Measurements from ENCODE around the gene BRF1. TPM values are rescaled to one million over a fixed set of nuclear protein-coding genes. Genes with fewer than 3 reads are reported as not detected.
A peak's percentile ranks its signal among the peaks of the same experiment; 100 is the strongest.

BRF1 gene
- total and polyA plus RNA-seq, 4 donors: 49.3 to 77.9 (median 62.3) TPM

DNA sequence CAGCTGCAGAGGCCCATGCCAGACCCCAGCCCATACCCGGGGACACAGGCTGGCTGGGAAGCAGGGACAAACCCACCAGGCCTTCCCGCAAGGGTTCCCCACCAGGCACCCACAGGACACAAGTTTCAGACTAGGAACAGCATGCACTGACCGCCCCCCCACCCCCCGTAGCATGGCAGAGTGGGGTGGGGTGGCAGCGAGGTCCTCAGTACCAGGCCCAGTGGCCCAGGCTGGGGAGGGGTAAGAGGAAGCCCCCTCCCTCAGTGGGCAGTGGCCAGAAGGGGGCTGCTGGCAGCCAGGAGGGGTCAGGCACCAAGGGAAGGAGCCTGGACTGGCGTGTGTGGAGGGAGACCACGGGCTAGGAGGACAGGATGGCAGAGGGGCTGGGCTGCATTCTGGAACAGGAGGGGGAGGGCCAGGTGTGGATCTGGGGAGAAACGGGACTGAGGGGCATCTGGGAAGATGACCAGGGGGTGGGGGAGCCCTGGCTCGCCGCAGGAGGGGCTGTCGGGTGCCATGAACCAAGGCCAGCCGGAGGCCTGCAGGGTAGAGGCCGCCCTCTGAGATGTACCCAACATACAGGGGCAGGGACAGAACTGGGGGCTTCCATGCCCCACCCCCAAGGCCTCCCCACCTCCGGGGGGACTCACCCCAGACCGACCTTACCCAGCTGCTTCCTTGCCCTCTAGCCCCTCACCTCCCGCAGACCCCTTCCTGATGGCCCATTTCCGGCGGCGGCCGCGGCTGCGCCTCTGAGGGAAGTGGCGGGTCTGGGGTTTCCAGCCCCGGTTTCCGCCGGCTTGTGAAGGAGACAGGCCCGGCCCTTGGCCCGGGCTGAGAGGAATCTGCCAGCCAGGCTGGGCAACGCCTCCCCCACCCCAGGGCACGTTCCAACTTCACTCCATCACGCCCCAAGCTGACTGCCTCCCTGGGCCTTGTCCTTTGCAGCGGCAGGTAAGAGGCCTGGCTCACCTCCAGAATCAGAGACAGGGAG lies 126.6 kb downstream of the BRF1 start:
- no peak overlapping the region for H3K4me3 ChIP-seq (ENCODE audit: low read depth, low read length)
- H3K27me3 ChIP-seq (ENCODE audit: control insufficient read depth, insufficient read depth, low read length): peaks cover 5% of the 10 kb centered on the region
- H3K9me3 ChIP-seq (ENCODE audit: control insufficient read depth, insufficient read depth, low read length): no peaks in the 10 kb centered on the region
- H3K27ac ChIP-seq (ENCODE audit: low read depth, low read length): no peak overlapping the region
- peaks cover 34% of the 10 kb centered on the region for H3K4me1 ChIP-seq (ENCODE audit: control insufficient read depth, insufficient read depth, low read length)
- H3K36me3 ChIP-seq (ENCODE audit: control insufficient read depth, insufficient read depth, low read length): peaks cover 47% of the 10 kb centered on the region
- DNase-seq (ENCODE audit: low read depth in 4 of 6, low spot score in 6 of 6): no peak
- WGBS (ENCODE audit: insufficient coverage): 77% methylated on average over 29 of the region's 32 CpGs

DNA sequence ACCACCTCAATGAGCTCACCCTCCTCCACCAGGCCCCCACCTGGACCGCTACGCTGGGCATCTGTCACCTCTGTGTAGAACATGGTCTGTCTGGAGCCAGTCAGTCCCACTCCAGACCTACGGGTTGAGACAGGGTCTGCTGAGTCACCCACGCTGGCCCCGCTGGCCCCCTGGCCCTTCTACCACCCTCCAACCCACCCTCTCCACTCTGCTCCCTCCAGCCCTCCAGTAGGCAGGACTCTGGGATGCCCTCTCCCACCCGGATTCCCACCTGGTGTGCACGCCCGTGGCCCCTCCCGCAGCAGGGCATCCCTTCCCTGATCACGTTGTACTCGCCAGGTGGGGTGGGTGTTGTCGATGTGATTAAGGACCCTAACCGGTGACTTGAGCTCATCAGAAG lies 127.7 kb downstream of the BRF1 start:
- 96% methylated on average over 12 of the region's 13 CpGs for WGBS (ENCODE audit: insufficient coverage)
- Histone ChIP-seq H3K9me3 (ENCODE audit: control insufficient read depth, insufficient read depth, low read length) (no peaks in the 10 kb centered on the region), H3K27me3 (ENCODE audit: control insufficient read depth, insufficient read depth, low read length) (peaks cover 8% of the 10 kb centered on the region), H3K36me3 (ENCODE audit: control insufficient read depth, insufficient read depth, low read length) (peaks cover 39% of the 10 kb centered on the region), H3K4me3 (ENCODE audit: low read depth, low read length) (no peak overlapping the region), H3K27ac (ENCODE audit: low read depth, low read length) (no peak overlapping the region), H3K4me1 (ENCODE audit: control insufficient read depth, insufficient read depth, low read length) (peaks cover 34% of the 10 kb centered on the region)
- DNase-seq (ENCODE audit: low read depth in 4 of 6, low spot score in 6 of 6): no peak

DNA sequence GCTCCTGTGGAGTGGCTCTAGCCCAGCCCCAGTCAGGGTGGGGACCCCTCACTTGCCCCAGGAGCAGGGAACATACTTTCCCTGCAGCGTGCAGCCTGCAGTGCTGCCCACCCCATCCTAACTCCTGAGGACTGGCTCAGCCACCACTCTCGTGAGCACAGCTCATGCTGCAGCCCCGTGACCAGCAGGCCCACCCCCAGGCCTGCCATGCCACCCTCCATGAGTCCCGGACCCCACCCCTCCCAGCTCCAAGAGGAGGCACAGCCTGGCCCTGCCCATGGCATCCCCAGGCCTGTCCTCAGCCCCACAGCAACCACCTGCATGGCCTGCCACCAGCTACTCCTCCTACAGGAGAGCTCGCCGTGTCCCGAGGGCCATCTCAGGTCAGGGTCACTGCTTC lies 128.3 kb downstream of the BRF1 start:
- peaks cover 8% of the 10 kb centered on the region for H3K27me3 ChIP-seq (ENCODE audit: control insufficient read depth, insufficient read depth, low read length)
- H3K4me3 ChIP-seq (ENCODE audit: low read depth, low read length): no peak overlapping the region
- peaks cover 34% of the 10 kb centered on the region for H3K4me1 ChIP-seq (ENCODE audit: control insufficient read depth, insufficient read depth, low read length)
- WGBS (ENCODE audit: insufficient coverage): 76% methylated on average over 6 of the region's 7 CpGs
- H3K27ac ChIP-seq (ENCODE audit: low read depth, low read length): no peak overlapping the region
- no peaks in the 10 kb centered on the region for H3K9me3 ChIP-seq (ENCODE audit: control insufficient read depth, insufficient read depth, low read length)
- no peak for DNase-seq (ENCODE audit: low read depth in 4 of 6, low spot score in 6 of 6)
- peaks cover 38% of the 10 kb centered on the region for H3K36me3 ChIP-seq (ENCODE audit: control insufficient read depth, insufficient read depth, low read length)

DNA sequence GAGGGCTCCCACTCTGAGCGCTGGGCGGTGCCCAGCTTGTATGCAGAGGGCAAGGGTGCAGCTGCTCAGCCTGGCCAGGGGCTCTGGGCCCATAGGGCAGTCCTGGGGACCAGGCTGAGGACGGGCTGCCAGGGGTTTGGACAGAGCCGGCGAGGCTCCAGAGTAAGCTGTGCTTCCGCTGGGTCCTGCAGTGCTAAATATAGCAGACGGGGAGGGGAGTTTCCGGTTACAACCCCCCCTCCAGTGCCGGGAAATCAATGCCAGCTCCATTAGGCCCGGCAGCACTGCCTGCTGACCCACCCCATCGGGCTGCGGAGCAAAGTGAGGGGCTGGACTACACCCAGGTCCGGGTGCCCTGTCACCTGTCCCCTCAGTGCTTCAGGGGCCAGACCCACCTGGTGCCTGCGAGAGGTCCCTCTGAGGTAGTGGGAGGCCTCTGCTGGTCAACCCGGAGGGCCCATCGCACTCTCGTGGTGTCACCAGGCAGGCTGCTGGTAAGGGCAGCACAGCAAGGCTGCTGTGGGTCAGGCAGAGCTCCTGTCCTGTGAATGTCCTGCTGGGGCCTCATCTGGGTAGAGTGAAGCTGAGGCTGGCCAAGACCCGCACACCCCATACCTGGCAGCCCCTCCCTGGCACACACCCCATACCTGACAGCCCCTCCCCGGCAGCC lies 129.7 kb downstream of the BRF1 start:
- 53% methylated on average over 19 of the region's 19 CpGs for WGBS (ENCODE audit: insufficient coverage)
- H3K4me3 ChIP-seq (ENCODE audit: low read depth, low read length): no peak overlapping the region
- no peak for DNase-seq (ENCODE audit: low read depth in 4 of 6, low spot score in 6 of 6)
- no peak overlapping the region for H3K27ac ChIP-seq (ENCODE audit: low read depth, low read length)
- H3K9me3 ChIP-seq (ENCODE audit: control insufficient read depth, insufficient read depth, low read length): no peaks in the 10 kb centered on the region
- peaks cover 12% of the 10 kb centered on the region for H3K27me3 ChIP-seq (ENCODE audit: control insufficient read depth, insufficient read depth, low read length)
- peaks cover 37% of the 10 kb centered on the region for H3K4me1 ChIP-seq (ENCODE audit: control insufficient read depth, insufficient read depth, low read length)
- peaks cover 34% of the 10 kb centered on the region for H3K36me3 ChIP-seq (ENCODE audit: control insufficient read depth, insufficient read depth, low read length)

DNA sequence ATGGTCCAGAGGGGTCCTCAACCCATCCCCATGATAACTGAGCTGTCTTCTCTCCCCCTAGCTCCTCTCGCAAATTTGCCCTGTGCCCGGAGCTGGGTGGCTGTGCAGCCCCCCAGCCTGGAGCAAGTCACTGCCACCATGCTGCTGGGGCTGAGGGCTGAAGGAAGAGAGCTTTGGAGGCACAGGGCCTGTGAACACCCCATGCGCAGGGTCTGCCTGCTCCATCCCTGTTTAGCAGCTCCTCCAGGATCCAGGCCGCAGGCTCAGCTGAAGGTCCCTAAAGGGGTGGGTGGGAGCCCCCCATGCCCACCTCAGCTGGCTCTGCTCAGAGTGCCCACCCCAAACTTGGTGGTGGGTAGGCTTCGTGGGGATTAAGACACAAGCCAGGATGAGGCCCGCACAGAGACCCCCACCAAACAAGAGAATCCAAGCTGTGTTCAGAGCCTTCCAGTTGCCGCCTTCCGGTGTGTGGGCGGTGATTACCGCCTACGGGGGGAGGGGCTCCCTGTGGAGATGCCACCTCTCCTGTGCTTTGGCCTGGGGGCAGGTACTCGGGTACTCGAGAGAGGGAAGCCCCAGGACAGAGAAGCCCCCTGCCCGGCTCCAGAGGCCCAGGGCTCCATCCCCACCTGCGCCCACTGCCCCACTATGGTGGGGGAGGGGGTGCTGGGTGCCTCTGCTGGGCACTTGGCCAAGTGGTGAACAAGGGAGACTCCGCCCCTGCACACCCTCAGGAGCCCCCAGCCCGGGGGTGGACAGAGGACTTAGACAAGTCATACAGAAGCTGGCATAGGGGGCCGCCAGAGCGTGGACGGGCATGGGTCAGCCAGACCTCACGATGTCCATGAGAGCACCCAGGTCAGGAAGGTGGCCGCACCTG lies 130.8 kb downstream of the BRF1 start:
- no peak overlapping the region for H3K27ac ChIP-seq (ENCODE audit: low read depth, low read length)
- WGBS (ENCODE audit: insufficient coverage): 67% methylated on average over 19 of the region's 22 CpGs
- DNase-seq (ENCODE audit: low read depth in 4 of 6, low spot score in 6 of 6): no peak
- H3K27me3 ChIP-seq (ENCODE audit: control insufficient read depth, insufficient read depth, low read length): peaks cover 12% of the 10 kb centered on the region
- peaks cover 46% of the 10 kb centered on the region for H3K4me1 ChIP-seq (ENCODE audit: control insufficient read depth, insufficient read depth, low read length)
- peaks cover 36% of the 10 kb centered on the region for H3K36me3 ChIP-seq (ENCODE audit: control insufficient read depth, insufficient read depth, low read length)
- H3K4me3 ChIP-seq (ENCODE audit: low read depth, low read length): no peak overlapping the region
- H3K9me3 ChIP-seq (ENCODE audit: control insufficient read depth, insufficient read depth, low read length): no peaks in the 10 kb centered on the region

DNA sequence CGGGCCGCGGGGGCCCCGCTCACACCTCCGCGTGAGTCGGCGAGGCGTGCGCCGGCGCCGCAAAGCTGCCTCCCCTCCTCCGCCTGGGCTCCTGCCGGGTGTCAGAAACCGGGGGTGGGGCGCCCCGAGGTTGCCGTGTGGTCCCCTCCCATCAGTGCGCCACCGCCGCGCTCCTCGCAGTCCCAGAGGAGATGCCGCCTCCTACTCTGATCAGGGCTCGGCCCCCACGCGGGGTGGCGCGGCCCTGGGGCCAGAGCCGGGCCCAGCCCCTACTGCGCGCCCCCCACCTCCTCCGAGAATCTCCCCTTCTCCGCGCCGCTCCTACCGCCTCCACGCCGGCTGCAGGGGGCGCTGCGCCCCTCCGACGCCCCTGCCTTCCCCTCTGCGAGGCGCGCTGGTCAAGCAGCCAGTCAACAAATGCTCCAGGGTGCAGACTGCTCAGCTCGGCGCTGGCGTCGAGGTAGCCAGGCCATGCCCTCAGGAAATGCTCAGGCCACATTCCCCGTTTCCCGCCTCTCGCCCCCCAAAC lies 131.8 kb downstream of the BRF1 start:
- peak in 3 of 6 donors; percentile 9 to 69 (median 62) for DNase-seq (ENCODE audit: low read depth in 4 of 6, low spot score in 6 of 6)
- Histone ChIP-seq H3K27ac (ENCODE audit: low read depth, low read length) (no peak overlapping the region), H3K36me3 (ENCODE audit: control insufficient read depth, insufficient read depth, low read length) (peaks cover 38% of the 10 kb centered on the region), H3K27me3 (ENCODE audit: control insufficient read depth, insufficient read depth, low read length) (peaks cover 12% of the 10 kb centered on the region), H3K9me3 (ENCODE audit: control insufficient read depth, insufficient read depth, low read length) (no peaks in the 10 kb centered on the region), H3K4me3 (ENCODE audit: low read depth, low read length) (no peak overlapping the region), H3K4me1 (ENCODE audit: control insufficient read depth, insufficient read depth, low read length) (peaks cover 49% of the 10 kb centered on the region)
- WGBS (ENCODE audit: insufficient coverage): 6% methylated on average over 54 of the region's 54 CpGs

DNA sequence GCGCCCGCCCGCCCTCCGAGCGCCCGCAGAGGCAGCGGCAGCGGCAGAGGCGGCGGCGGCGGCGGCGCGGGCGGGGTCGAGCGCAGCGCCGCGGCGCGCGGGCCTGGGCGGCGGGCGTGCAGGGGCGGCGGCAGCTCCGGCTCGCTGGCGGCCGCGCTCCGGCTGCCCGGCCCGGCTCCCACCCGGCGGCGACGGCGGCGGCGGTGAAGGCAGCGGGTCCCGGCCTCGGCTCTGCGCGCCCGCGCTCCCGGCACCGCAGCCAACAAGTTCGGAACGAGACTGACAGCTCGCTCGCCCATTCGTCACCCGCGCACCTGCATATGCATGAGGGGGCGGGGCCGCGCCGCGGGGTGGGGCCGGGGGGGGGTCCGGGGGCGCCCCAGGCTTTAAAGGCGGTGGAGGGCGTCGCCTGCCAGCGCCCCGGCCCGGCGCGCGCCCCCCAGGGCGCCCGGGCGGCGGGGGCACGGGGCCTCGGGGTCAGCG lies 132.3 kb downstream of the BRF1 start, which contains the start of gene JAG2:
TSS of gene JAG2 (minus strand) at position 281 of the 483 bp plus-strand sequence. CDS start 356 bp downstream, outside the sequence.
- DNase-seq (ENCODE audit: low read depth in 4 of 6, low spot score in 6 of 6): peak in 2 of 6 donors; percentile 75 to 81
- Histone ChIP-seq H3K36me3 (ENCODE audit: control insufficient read depth, insufficient read depth, low read length) (peaks cover 43% of the 10 kb centered on the region), H3K4me1 (ENCODE audit: control insufficient read depth, insufficient read depth, low read length) (peaks cover 52% of the 10 kb centered on the region), H3K27me3 (ENCODE audit: control insufficient read depth, insufficient read depth, low read length) (peaks cover 12% of the 10 kb centered on the region), H3K9me3 (ENCODE audit: control insufficient read depth, insufficient read depth, low read length) (no peaks in the 10 kb centered on the region), H3K27ac (ENCODE audit: low read depth, low read length) (no peak within 1 kb of the TSS), H3K4me3 (ENCODE audit: low read depth, low read length) (peak within 1 kb of the TSS; percentile 9)
- under 1% methylated on average over 84 of the region's 84 CpGs for WGBS (ENCODE audit: insufficient coverage)

DNA sequence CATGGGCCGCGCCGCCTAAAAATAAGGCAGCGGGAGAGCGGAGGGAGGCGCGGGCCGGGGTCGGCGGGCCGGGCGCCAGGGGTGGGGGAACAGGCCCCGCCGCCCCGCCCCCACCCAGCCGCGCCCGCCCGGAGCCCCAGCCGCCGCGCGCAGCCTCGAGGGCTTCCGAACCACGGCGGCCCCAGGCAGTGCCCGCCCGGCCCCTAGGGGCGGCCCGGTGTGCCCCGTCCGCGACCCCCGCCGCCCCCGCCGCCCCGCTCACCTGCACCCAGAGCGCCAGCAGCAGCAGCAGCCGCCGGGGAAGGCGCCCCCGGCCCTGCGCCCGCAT lies 132.7 kb downstream of the BRF1 start:
- H3K27me3 ChIP-seq (ENCODE audit: control insufficient read depth, insufficient read depth, low read length): peaks cover 12% of the 10 kb centered on the region
- WGBS (ENCODE audit: insufficient coverage): 0% methylated on average over 41 of the region's 46 CpGs
- no peak for DNase-seq (ENCODE audit: low read depth in 4 of 6, low spot score in 6 of 6)
- no peak overlapping the region for H3K27ac ChIP-seq (ENCODE audit: low read depth, low read length)
- H3K4me1 ChIP-seq (ENCODE audit: control insufficient read depth, insufficient read depth, low read length): peaks cover 56% of the 10 kb centered on the region
- H3K4me3 ChIP-seq (ENCODE audit: low read depth, low read length): peak overlapping the region; percentile 9
- peaks cover 43% of the 10 kb centered on the region for H3K36me3 ChIP-seq (ENCODE audit: control insufficient read depth, insufficient read depth, low read length)
- H3K9me3 ChIP-seq (ENCODE audit: control insufficient read depth, insufficient read depth, low read length): no peaks in the 10 kb centered on the region
